ENCODE results near the gene RAB7A.
"Not testable (repeated sequence)": the region's sequence is repeated elsewhere in the genome, so short reads cannot be mapped to it uniquely, and the experiment has no call there.

Gene RAB7A

GRCh38 chr3:128712848-128713247 lies 13.1 kb upstream of the RAB7A start:
- no peak for FAIRE-seq

- no peak for FAIRE-seq
Measured at GRCh38 chr3:128714887-128715491, 11.0 kb upstream of the RAB7A start.

- not testable (repeated sequence) for FAIRE-seq
Measured at GRCh38 chr3:128718892-128719291, 7.1 kb upstream of the RAB7A start.

GRCh38 chr3:128720891-128721290 lies 5.1 kb upstream of the RAB7A start:
- no peak for FAIRE-seq

- no peak for FAIRE-seq
Measured at GRCh38 chr3:128723477-128723876, 2.5 kb upstream of the RAB7A start.

GRCh38 chr3:128725547-128726022 lies 398 bp upstream of the RAB7A start:
- no peak for FAIRE-seq

- FAIRE-seq = no peak
Measured at GRCh38 chr3:128727059-128727458, 1.1 kb downstream of the RAB7A start.

GRCh38 chr3:128727485-128727884 lies 1.5 kb downstream of the RAB7A start:
- no peak for FAIRE-seq

GRCh38 chr3:128727996-128728395 lies 2.0 kb downstream of the RAB7A start:
- FAIRE-seq = no peak

- not testable (repeated sequence) for FAIRE-seq
Measured at GRCh38 chr3:128728521-128728920, 2.5 kb downstream of the RAB7A start.

- FAIRE-seq = no peak
Measured at GRCh38 chr3:128730471-128730870, 4.5 kb downstream of the RAB7A start.

GRCh38 chr3:128734523-128735189 lies 8.7 kb downstream of the RAB7A start:
- no peak for FAIRE-seq

GRCh38 chr3:128735287-128735686 lies 9.3 kb downstream of the RAB7A start:
- no peak for FAIRE-seq

- no peak for FAIRE-seq
Measured at GRCh38 chr3:128735884-128736283, 9.9 kb downstream of the RAB7A start.

- no peak for FAIRE-seq
Measured at GRCh38 chr3:128736601-128737000, 10.6 kb downstream of the RAB7A start.

- FAIRE-seq = no peak
Measured at GRCh38 chr3:128740621-128741020, 14.6 kb downstream of the RAB7A start.

- FAIRE-seq = no peak
Measured at GRCh38 chr3:128742821-128743594, 17.0 kb downstream of the RAB7A start.

GRCh38 chr3:128745742-128746141 lies 19.8 kb downstream of the RAB7A start:
- FAIRE-seq = no peak

GRCh38 chr3:128746881-128747280 lies 20.9 kb downstream of the RAB7A start:
- no peak for FAIRE-seq

GRCh38 chr3:128748557-128748956 lies 22.6 kb downstream of the RAB7A start:
- no peak for FAIRE-seq

- no peak for FAIRE-seq
Measured at GRCh38 chr3:128749035-128749434, 23.1 kb downstream of the RAB7A start.

- not testable (repeated sequence) for FAIRE-seq
Measured at GRCh38 chr3:128749561-128749960, 23.6 kb downstream of the RAB7A start.

GRCh38 chr3:128753715-128754114 lies 27.7 kb downstream of the RAB7A start:
- FAIRE-seq = no peak

GRCh38 chr3:128760042-128760441 lies 34.1 kb downstream of the RAB7A start:
- FAIRE-seq = no peak

Data from G401.6 (cell line).